ENCODE results near the gene SH2D3A.

SH2D3A gene

DNA sequence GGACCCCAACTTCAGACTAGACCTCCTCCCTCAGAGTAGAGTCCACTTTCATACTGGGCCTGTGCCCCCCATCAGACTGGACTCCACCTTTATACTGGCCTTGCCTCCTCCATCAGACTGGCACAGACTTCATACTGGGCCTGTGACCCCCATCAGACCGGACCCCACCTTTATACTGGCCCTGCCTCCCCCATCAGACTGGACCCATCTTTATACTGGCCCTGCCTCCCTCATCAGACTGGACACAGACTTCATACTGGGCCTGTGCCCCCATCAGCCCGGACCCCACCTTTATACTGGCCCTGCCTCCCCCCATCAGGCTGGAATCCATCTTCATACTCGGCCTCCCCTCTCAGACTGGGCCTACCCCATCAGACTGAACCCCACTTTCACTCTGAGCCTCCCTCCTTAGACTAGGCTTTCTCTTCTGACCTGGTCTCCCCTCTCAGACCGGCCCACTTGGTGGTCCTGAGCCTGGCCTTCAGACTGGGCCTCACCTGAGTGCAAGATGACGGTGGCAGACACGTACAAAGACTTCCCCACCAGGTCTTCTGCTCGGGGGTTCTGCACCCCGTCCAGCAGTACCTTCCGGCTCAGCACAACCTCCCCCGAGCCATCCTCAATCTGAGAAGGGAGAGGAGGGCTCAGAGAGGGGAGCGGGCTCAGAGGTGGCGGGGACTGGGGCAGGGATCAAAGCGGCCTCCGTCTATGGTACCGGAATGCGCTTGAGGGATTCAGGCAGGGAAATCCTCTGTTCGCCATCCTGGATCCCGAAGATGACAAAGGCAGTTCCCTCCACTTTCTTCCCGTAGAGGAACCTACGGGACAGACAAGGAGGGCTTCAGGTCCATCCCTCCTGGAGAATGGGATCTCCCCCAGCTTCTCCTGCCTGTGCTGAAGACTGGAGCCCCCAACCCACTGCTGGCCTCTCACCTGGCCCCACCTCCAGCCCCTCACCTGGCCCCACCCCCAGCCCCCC lies 54.3 kb downstream of the SH2D3A start:
- H3K36me3 ChIP-seq (replicated peaks): no peaks in the 10 kb centered on the region
- H3K4me3 ChIP-seq (ENCODE audit: low read depth, low read length): no peak overlapping the region
- H3K27ac ChIP-seq: no peak overlapping the region
- no peak for TF ChIP-seq CTCF (IDR thresholded peaks at IDR 0.05; ENCODE audit: low read depth, low read length, missing control alignments)
- peaks cover 9% of the 10 kb centered on the region for H3K27me3 ChIP-seq (replicated peaks)
- no peak for DNase-seq
- in situ Hi-C loops (cut with HindIII; ENCODE audit: low pct_ligation_motif_present, low sequenced_read_pairs): no loop called here

DNA sequence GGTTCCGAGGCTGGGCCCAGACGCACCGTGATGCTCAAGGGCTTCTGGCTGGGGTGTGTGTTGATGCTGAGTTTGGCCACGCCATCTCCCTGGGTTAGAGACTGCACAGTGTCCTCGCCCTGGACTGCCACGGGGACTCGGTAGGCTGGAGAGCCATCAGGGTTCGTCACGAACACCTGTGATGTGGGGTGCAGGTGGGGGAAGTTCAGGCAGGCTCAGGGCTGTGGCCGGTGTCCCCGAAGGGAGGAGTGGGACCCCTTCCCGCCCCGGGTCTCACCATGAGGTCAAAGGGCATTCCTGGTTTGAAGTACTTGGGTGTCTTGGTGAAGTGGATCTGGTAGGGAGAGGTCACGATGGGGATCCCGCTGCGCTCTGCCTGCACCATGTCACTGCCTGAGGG lies 55.0 kb downstream of the SH2D3A start:
- Histone ChIP-seq H3K36me3 (replicated peaks) (no peaks in the 10 kb centered on the region), H3K27me3 (replicated peaks) (peaks cover 9% of the 10 kb centered on the region), H3K4me3 (ENCODE audit: low read depth, low read length) (no peak overlapping the region), H3K27ac (no peak overlapping the region)
- in situ Hi-C loops (cut with HindIII; ENCODE audit: low pct_ligation_motif_present, low sequenced_read_pairs): no loop called here
- no peak for TF ChIP-seq CTCF (IDR thresholded peaks at IDR 0.05; ENCODE audit: low read depth, low read length, missing control alignments)
- no peak for DNase-seq

- no peak for DNase-seq
- no peak overlapping the region for H3K27ac ChIP-seq
- no peak overlapping the region for H3K4me3 ChIP-seq (ENCODE audit: low read depth, low read length)
- TF ChIP-seq CTCF (IDR thresholded peaks at IDR 0.05; ENCODE audit: low read depth, low read length, missing control alignments): no peak
- H3K36me3 ChIP-seq (replicated peaks): no peaks in the 10 kb centered on the region
- in situ Hi-C loops (cut with HindIII; ENCODE audit: low pct_ligation_motif_present, low sequenced_read_pairs): no loop called here
- peaks cover 9% of the 10 kb centered on the region for H3K27me3 ChIP-seq (replicated peaks)
Measured at GRCh38 chr19:6711605-6712004, 55.6 kb downstream of the SH2D3A start.

DNA sequence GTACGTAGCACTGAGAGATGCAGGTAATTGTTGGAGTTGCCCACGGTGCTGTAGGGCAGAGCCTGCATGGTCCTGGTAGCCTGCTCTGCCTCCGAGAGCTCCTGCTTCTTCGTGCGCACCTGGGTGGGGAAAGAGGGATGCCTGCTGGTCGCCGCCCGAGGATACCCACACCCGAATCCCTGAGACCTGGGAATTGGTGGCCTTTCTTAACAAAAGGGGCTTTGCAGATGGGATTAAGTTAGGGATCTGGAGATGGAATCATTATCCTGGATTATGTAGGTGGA lies 56.2 kb downstream of the SH2D3A start:
- TF ChIP-seq CTCF (IDR thresholded peaks at IDR 0.05; ENCODE audit: low read depth, low read length, missing control alignments): no peak
- in situ Hi-C loops (cut with HindIII; ENCODE audit: low pct_ligation_motif_present, low sequenced_read_pairs): no loop called here
- H3K27ac ChIP-seq: no peak overlapping the region
- peaks cover 9% of the 10 kb centered on the region for H3K27me3 ChIP-seq (replicated peaks)
- DNase-seq: no peak
- no peak overlapping the region for H3K4me3 ChIP-seq (ENCODE audit: low read depth, low read length)
- H3K36me3 ChIP-seq (replicated peaks): no peaks in the 10 kb centered on the region

DNA sequence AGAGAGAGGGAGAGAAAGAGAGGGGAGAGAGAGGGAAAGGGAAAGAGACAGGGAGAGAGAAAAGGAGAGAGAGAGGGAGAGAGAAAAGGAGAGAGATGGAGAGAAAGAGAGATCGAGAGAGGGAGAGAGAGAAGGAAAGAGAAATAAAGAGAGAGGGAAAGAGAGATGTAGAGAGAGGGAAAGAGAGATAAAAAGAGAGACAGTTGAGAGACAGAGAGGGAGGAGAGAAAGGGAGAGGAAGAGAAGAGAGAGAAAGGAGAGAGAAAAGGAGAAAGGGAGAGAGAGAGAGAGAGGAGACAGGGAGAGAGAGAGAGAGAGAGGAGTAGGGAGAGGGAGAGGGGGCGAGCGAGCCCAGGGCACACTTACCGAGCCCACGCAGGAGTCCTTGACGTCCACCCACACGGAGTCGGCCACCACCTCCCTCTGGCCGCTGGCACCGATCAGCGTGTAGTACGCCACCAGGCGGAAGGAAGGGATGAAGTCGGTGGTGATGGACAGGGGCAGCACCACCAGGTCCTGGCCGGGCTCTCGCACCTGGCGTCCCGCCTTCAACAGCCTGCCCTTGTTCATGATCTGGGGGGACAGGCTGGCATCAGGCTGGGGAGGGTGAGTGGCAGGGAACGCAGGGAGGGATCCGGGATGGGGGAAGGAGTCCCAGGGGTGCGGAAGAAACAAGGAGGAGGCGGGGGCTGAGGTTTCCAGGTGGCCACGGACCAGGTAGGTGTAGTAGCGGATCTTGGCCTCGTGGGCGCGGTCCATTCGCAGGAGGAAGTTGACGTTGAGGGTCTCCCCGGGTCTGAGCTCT lies 56.8 kb downstream of the SH2D3A start:
- no peak for DNase-seq
- no peak overlapping the region for H3K27ac ChIP-seq
- TF ChIP-seq CTCF (IDR thresholded peaks at IDR 0.05; ENCODE audit: low read depth, low read length, missing control alignments): no peak
- H3K4me3 ChIP-seq (ENCODE audit: low read depth, low read length): no peak overlapping the region
- peaks cover 9% of the 10 kb centered on the region for H3K27me3 ChIP-seq (replicated peaks)
- in situ Hi-C loops (cut with HindIII; ENCODE audit: low pct_ligation_motif_present, low sequenced_read_pairs): no loop called here
- no peaks in the 10 kb centered on the region for H3K36me3 ChIP-seq (replicated peaks)
